Measurements from ENCODE around the gene NEDD8. TPM values are rescaled to one million over a fixed set of nuclear protein-coding genes. Genes with fewer than 3 reads are reported as not detected.
A peak's percentile ranks its signal among the peaks of the same experiment; 100 is the strongest.

The NEDD8 gene
- total RNA-seq (100 to 1,000 TPM; 116 to 127 TPM), polyA plus RNA-seq (100 to 1,000 TPM; 351 to 425 TPM)

GRCh38 chr14:24232121-24232644 lies at the start of gene NEDD8:
Gene NEDD8 (minus strand): TSS chr14:24232367. CDS start chr14:24232267, 100 bp downstream.
- peak within 1 kb of the TSS; percentile 88 for H3K27ac ChIP-seq (ENCODE audit: low read depth, low read length)
- peaks cover 32% of the 10 kb centered on the region for H3K36me3 ChIP-seq (ENCODE audit: insufficient read depth, low read length)
- no peaks in the 10 kb centered on the region for H3K9me3 ChIP-seq (ENCODE audit: control insufficient read depth in 1 of 2, low read length in 2 of 2)
- Mint-ChIP-seq H3K27me3 (no peaks in the 10 kb centered on the region), H3K4me3 (peak within 1 kb of the TSS; percentile 97 to 99 (median 98)), H3K4me1 (peaks cover 41 to 68% (median 54%) of the 10 kb centered on the region in 4 donors), H3K27ac (peak within 1 kb of the TSS; percentile 95 to 99 (median 97)), H3K36me3 (peaks cover 25 to 55% of the 10 kb centered on the region in 2 donors), H3K9me3 (no peaks in the 10 kb centered on the region)
- ChIA-PET CTCF (ENCODE audit: partially characterized antibody) (interaction anchor here (2.3 kb wide), 1 partner anchor 10 kb away, joined by 17 read pairs; the partner anchor contains the start of gene TINF2), POLR2A (ENCODE audit: partially characterized antibody) (interaction anchor here (0.6 to 7.6 kb wide), 10 partner anchors 8 to 199 kb away, joined by 3 to 88 read pairs (median 8); partner anchors contain the start of genes CHMP4A, DHRS1, IPO4 and LTB4R2)
- peak within 1 kb of the TSS; percentile 100 for H3K4me3 ChIP-seq (ENCODE audit: low read length in 2 of 2)
- peaks cover 41% of the 10 kb centered on the region for H3K4me1 ChIP-seq (ENCODE audit: insufficient read depth, low read length)
- peak; percentile 89 to 96 (median 89) for DNase-seq
- no peaks in the 10 kb centered on the region for H3K27me3 ChIP-seq (ENCODE audit: insufficient read depth, low read length)
- intact Hi-C loops (cut with micrococcal nuclease), result loop anchor here (1.0 to 2.0 kb wide), 8 partner anchors 10 to 210 kb away; partner anchors contain the start of genes DCAF11, EMC9, IPO4 and MDP1

- Histone ChIP-seq H3K36me3 (ENCODE audit: insufficient read depth, low read length) (no peaks in the 10 kb centered on the region), H3K4me3 (ENCODE audit: low read length in 2 of 2) (no peak overlapping the region), H3K27ac (ENCODE audit: low read depth, low read length) (no peak overlapping the region), H3K9me3 (ENCODE audit: control insufficient read depth in 1 of 2, low read length in 2 of 2) (no peaks in the 10 kb centered on the region), H3K4me1 (ENCODE audit: insufficient read depth, low read length) (peaks cover 22% of the 10 kb centered on the region), H3K27me3 (ENCODE audit: insufficient read depth, low read length) (no peaks in the 10 kb centered on the region)
- Mint-ChIP-seq H3K4me1 (peaks cover 21 to 43% (median 28%) of the 10 kb centered on the region in 4 donors), H3K36me3 (no peaks in the 10 kb centered on the region), H3K9me3 (no peaks in the 10 kb centered on the region), H3K27ac (peak overlapping the region in 5 of 7 donors; percentile 19 to 86 (median 55)), H3K4me3 (no peak overlapping the region), H3K27me3 (no peaks in the 10 kb centered on the region)
- intact Hi-C loops (cut with micrococcal nuclease), result no loop called here
- POLR2A ChIA-PET (ENCODE audit: partially characterized antibody), result interaction anchor here (1.1 kb wide), 1 partner anchor 18 kb away, joined by 3 read pairs; the partner anchor contains the start of gene NOP9
- DNase-seq, result no peak
- CTCF ChIA-PET (ENCODE audit: partially characterized antibody), result interaction anchor here (1.1 to 3.1 kb wide), 5 partner anchors 10 to 52 kb away, joined by 3 to 17 read pairs (median 4); partner anchors contain the start of genes RABGGTA and TINF2
Observed at GRCh38 chr14:24281636-24282035, 49.5 kb upstream of the NEDD8 start.

DNA sequence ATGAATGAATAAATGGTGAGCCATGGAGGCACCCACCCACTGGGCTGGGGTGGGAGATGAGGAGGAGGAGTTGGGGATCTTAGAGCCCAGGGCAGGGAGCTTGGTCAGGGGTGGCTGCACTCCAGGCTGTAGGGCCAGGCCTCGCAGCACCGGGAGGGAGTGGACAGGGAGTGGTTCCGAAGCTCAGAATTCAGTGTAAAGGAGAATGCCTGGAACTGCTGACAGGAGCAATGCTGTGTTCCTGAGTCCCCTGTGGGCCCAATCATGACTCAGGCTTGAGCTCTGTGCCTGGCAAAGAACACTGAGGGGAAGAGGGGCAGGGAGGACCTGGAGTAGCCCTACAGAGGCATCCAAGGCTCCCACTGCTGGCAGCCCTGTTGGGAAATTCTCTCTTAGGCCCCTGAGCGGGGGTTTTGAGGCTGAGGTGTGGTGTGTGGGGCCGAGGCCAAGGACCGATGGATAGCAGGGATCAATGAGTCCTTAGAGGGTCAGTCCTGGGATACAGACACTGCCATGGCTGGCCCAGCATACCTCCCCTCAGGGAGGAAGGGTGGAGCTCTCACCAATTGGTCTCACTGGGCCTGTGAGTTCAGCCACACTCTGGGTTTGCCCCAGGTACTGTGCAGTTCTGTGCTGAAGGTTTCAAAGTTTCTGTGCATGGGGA lies 48.8 kb upstream of the NEDD8 start:
- Histone ChIP-seq H3K9me3 (ENCODE audit: control insufficient read depth in 1 of 2, low read length in 2 of 2) (no peaks in the 10 kb centered on the region), H3K36me3 (ENCODE audit: insufficient read depth, low read length) (no peaks in the 10 kb centered on the region), H3K4me1 (ENCODE audit: insufficient read depth, low read length) (peaks cover 22% of the 10 kb centered on the region), H3K4me3 (ENCODE audit: low read length in 2 of 2) (no peak overlapping the region), H3K27me3 (ENCODE audit: insufficient read depth, low read length) (no peaks in the 10 kb centered on the region), H3K27ac (ENCODE audit: low read depth, low read length) (no peak overlapping the region)
- CTCF ChIA-PET (ENCODE audit: partially characterized antibody), result interaction anchor here (0.9 to 4.1 kb wide), 9 partner anchors 10 to 155 kb away, joined by 3 to 26 read pairs (median 8); partner anchors contain the start of genes CIDEB, DHRS1, NOP9 and RABGGTA
- no peak overlapping the region for H3K4me3 Mint-ChIP-seq
- no peaks in the 10 kb centered on the region for H3K36me3 Mint-ChIP-seq
- no peaks in the 10 kb centered on the region for H3K9me3 Mint-ChIP-seq
- peak overlapping the region in 6 of 7 donors; percentile 38 to 95 (median 74) for H3K27ac Mint-ChIP-seq
- peaks cover 21 to 44% (median 29%) of the 10 kb centered on the region in 4 donors for H3K4me1 Mint-ChIP-seq
- POLR2A ChIA-PET (ENCODE audit: partially characterized antibody), result interaction anchor here (1.1 to 1.9 kb wide), 3 partner anchors 10 to 34 kb away, joined by 3 to 10 read pairs (median 6); partner anchors contain the start of genes NOP9 and RABGGTA
- intact Hi-C loops (cut with micrococcal nuclease), result no loop called here
- H3K27me3 Mint-ChIP-seq, result no peaks in the 10 kb centered on the region
- DNase-seq, result no peak

DNA sequence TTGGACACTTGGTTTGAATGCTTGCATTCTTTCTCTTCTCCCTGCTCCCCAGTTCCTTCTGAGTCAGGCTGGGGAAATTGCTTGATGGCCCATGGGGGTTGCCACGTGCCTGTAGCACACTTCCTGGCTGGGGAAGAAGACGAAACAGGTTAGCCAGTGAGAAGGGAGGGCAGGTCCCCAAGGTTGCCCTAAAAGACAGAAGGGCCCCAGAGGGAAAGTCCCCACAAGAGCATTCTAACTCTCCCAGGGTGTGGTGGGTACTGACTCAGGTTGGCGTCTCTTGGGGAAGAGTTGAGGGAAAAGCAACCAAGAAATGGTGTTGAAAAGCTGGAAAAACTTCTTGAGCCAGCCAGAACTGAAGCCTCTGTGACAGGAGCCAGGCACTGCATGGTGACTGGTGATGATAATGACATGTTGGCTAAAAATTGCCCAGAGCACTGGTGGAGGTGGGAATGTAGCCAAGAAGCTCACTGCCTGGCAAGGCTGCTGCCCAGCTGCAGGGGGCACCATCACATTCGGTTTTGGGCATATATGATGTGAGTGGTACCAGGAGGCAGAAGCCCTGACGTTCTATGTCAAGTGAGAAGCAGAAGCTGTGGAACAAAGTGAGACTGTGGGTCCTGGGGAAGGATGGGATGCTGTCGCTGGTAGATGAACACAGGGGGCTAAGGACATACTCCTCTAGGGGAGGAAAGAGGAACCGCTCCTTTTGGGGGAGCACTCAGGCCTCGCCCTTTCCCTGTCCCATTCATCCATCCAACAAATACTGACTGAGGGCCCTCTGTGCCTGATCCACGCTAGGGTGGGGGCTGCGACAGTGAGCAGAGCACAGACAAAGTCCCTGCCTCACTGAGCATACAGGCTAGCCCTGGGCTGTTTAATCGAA lies 47.4 kb upstream of the NEDD8 start:
- no peaks in the 10 kb centered on the region for H3K36me3 Mint-ChIP-seq
- Histone ChIP-seq H3K36me3 (ENCODE audit: insufficient read depth, low read length) (no peaks in the 10 kb centered on the region), H3K4me3 (ENCODE audit: low read length in 2 of 2) (no peak overlapping the region), H3K9me3 (ENCODE audit: control insufficient read depth in 1 of 2, low read length in 2 of 2) (no peaks in the 10 kb centered on the region), H3K4me1 (ENCODE audit: insufficient read depth, low read length) (peaks cover 23% of the 10 kb centered on the region), H3K27me3 (ENCODE audit: insufficient read depth, low read length) (no peaks in the 10 kb centered on the region), H3K27ac (ENCODE audit: low read depth, low read length) (peak overlapping the region; percentile 37)
- H3K4me3 Mint-ChIP-seq, result peak overlapping the region in 4 of 8 donors; percentile 43 to 67 (median 46)
- no peaks in the 10 kb centered on the region for H3K27me3 Mint-ChIP-seq
- peak overlapping the region; percentile 75 to 95 (median 91) for H3K27ac Mint-ChIP-seq
- peaks cover 21 to 44% (median 30%) of the 10 kb centered on the region in 4 donors for H3K4me1 Mint-ChIP-seq
- ChIA-PET POLR2A (ENCODE audit: partially characterized antibody) (interaction anchor here (0.8 to 3.1 kb wide), 10 partner anchors 9 to 91 kb away, joined by 3 to 17 read pairs (median 5); partner anchors contain the start of genes DHRS1, IPO4, NOP9 and RABGGTA), CTCF (ENCODE audit: partially characterized antibody) (interaction anchor here (0.9 to 4.1 kb wide), 11 partner anchors 8 to 156 kb away, joined by 3 to 26 read pairs (median 8); partner anchors contain the start of genes CIDEB, RABGGTA and TINF2)
- intact Hi-C loops (cut with micrococcal nuclease), result no loop called here
- DNase-seq, result peak; percentile 46 to 85 (median 51)
- H3K9me3 Mint-ChIP-seq, result no peaks in the 10 kb centered on the region

GRCh38 chr14:24278424-24278823 lies 46.3 kb upstream of the NEDD8 start:
- peak overlapping the region; percentile 71 to 95 (median 91) for H3K27ac Mint-ChIP-seq
- no peaks in the 10 kb centered on the region for H3K9me3 ChIP-seq (ENCODE audit: control insufficient read depth in 1 of 2, low read length in 2 of 2)
- no peaks in the 10 kb centered on the region for H3K27me3 ChIP-seq (ENCODE audit: insufficient read depth, low read length)
- DNase-seq, result no peak
- H3K36me3 Mint-ChIP-seq, result no peaks in the 10 kb centered on the region
- H3K27ac ChIP-seq (ENCODE audit: low read depth, low read length), result no peak overlapping the region
- no peak overlapping the region for H3K4me3 ChIP-seq (ENCODE audit: low read length in 2 of 2)
- peak overlapping the region in 3 of 8 donors; percentile 5 to 45 (median 7) for H3K4me3 Mint-ChIP-seq
- peaks cover 34% of the 10 kb centered on the region for H3K4me1 ChIP-seq (ENCODE audit: insufficient read depth, low read length)
- ChIA-PET POLR2A (ENCODE audit: partially characterized antibody) (interaction anchor here (1.7 to 3.1 kb wide), 3 partner anchors 21 to 90 kb away, joined by 5 to 17 read pairs (median 9); partner anchors contain the start of genes DHRS1, IPO4, NOP9 and TINF2), CTCF (ENCODE audit: partially characterized antibody) (interaction anchor here (0.6 to 4.1 kb wide), 5 partner anchors 9 to 55 kb away, joined by 3 to 26 read pairs (median 19); partner anchors contain the start of genes CIDEB and TINF2)
- no peaks in the 10 kb centered on the region for H3K9me3 Mint-ChIP-seq
- intact Hi-C loops (cut with micrococcal nuclease), result no loop called here
- H3K27me3 Mint-ChIP-seq, result no peaks in the 10 kb centered on the region
- H3K4me1 Mint-ChIP-seq, result peaks cover 28 to 55% (median 40%) of the 10 kb centered on the region in 4 donors
- H3K36me3 ChIP-seq (ENCODE audit: insufficient read depth, low read length), result no peaks in the 10 kb centered on the region

DNA sequence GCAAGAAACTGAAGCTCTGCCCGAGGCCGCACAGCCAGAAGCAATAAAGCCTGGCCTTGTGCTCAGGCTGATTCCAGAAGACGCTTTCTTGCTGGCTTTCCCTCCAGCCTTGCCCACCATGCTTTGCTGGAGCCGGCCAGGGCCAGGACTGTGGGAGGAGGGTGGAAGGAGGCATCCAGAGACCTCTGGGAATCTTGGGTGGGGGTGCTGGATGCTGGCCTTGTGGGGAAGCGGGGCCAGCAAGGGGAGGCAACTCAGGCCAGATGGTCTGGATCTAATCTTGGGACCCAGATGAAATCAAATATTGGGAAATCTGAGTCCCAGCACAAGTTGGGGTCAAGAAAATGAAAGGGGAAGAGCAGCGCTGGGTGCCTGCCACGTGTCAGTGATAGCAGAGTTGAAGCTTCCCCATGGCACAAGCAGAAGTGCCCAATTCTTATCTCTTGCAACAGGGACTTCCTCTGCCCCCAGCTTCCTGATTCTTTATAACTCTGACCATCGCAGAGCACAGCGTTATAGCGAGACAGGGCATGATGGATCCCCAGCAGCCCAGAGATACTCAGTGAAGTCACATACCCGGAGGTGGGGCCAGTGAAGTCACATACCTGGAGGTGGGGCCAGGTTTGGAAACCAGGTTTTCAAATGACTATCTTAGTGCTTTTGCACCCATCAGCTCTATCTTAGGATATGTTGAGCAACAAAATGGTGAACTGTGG lies 45.6 kb upstream of the NEDD8 start:
- Mint-ChIP-seq H3K4me1 (peaks cover 30 to 60% (median 45%) of the 10 kb centered on the region in 4 donors), H3K4me3 (no peak overlapping the region), H3K27me3 (no peaks in the 10 kb centered on the region), H3K9me3 (no peaks in the 10 kb centered on the region), H3K36me3 (no peaks in the 10 kb centered on the region), H3K27ac (peak overlapping the region in 4 of 7 donors; percentile 81 to 91 (median 86))
- Histone ChIP-seq H3K4me1 (ENCODE audit: insufficient read depth, low read length) (peaks cover 36% of the 10 kb centered on the region), H3K36me3 (ENCODE audit: insufficient read depth, low read length) (no peaks in the 10 kb centered on the region), H3K4me3 (ENCODE audit: low read length in 2 of 2) (no peak overlapping the region), H3K27me3 (ENCODE audit: insufficient read depth, low read length) (no peaks in the 10 kb centered on the region), H3K27ac (ENCODE audit: low read depth, low read length) (no peak overlapping the region), H3K9me3 (ENCODE audit: control insufficient read depth in 1 of 2, low read length in 2 of 2) (no peaks in the 10 kb centered on the region)
- POLR2A ChIA-PET (ENCODE audit: partially characterized antibody), result interaction anchor here (3.1 kb wide), 1 partner anchor 22 kb away, joined by 9 read pairs; the partner anchor contains the start of genes DHRS1 and NOP9
- intact Hi-C loops (cut with micrococcal nuclease), result no loop called here
- CTCF ChIA-PET (ENCODE audit: partially characterized antibody), result interaction anchor here (0.6 to 4.1 kb wide), 5 partner anchors 9 to 55 kb away, joined by 3 to 26 read pairs (median 19); partner anchors contain the start of genes CIDEB and TINF2
- no peak for DNase-seq
